HG03558 (cell line): ENCODE measurements around the gene ZIC2.
"Not testable (repeated sequence)": the region's sequence is repeated elsewhere in the genome, so short reads cannot be mapped to it uniquely, and the experiment has no call there.

Experiments used
- ATAC-seq: cut with Tn5 transposase; IDR thresholded peaks from one replicate; pipeline ENCODE4 v1.9.1; 2021; ENCODE audit warnings: moderate number of reproducible peaks; ENCODE audit not compliant: unreplicated experiment; ENCODE audit errors: extremely low read depth

The ZIC2 gene

DNA sequence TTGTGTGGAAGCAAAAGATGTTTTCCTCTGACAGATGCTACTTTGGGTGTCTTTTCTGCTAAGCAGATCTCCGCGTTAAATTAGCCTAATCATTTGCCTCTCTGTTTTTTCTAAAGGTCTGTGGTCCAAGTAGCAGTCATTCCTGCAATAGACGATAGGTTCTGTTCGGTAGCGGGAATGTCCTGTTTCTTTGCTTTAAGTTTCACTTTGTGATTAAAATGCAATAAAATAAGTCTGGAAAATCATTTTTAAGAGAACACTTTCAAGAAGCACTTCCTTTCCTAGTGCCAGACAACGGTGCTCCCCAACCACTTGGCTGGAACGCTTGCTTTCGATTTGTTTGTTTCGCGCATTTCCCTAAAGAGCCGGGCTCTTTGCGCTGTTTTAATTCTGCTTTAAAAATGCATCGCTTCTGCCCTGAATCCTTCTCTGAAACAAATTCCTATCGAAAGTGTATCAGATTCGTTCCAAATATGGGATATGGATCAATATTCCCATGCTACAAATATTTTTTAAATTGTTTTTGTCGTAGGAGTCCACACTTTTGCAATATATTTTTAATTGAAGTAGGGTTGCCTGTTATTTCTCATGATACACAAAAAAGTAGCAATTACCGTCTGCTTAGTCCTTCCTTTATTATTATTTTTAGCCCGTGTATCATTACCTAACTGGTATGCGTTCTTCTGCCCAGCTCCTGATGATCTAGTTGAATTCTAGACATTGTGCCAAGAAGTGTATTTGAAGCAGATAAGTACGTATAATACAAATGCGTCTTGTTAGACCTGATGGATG lies 14.2 kb downstream of the ZIC2 start:
- no peak for ATAC-seq

DNA sequence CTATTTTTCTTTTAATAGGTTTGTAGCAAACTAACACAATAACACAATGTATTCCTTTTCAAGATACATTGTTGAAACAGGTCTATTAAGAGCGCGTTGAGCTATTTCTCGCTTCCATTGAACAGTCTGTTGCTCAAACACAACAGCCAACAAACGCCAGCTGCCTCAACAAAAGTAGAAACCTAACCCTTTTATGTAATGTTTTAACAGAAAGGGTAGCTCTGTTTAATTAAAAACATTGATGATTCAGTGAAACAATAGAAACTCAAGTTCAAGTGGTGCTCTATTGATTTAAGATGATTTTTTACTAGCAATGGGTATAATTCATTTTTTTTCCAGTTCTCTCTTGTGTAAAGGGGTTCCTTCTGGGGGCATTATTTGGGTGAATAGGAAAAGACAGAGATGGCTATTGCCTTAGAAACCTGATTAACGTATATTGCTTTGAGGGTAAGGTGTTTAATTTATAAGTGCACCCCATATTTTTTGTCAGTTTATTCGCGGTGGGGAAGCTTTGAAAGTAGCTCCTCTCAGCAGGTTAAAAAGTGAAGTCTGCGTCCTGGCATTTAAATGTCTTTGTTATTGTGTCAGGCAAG lies 14.9 kb downstream of the ZIC2 start:
- ATAC-seq = no peak

DNA sequence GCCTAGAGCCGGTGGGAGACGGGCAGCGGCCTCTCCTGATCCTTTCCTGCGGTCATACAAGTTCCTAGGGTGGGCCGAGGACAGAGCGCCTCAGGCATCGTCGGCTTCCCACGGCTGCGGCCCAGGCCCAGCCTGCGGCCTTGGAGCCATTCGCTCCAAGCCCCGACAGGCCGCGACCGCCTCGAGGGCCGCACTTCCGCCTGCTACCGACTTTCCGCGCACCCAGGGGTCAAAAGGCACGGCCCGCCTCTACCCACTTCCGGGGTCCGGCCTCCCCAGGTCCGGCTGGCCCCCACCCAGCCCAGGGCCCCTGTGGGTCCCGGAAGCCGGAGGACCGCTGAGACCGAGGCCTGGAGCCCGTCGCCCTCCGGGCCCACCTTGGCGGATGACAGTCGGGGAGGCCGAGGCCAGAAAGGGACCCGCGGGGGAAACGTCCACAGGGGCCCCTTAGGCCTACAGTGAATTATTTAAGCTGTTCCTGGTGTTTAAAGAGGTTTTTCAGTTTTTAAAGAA lies 16.2 kb downstream of the ZIC2 start:
- no peak for ATAC-seq

DNA sequence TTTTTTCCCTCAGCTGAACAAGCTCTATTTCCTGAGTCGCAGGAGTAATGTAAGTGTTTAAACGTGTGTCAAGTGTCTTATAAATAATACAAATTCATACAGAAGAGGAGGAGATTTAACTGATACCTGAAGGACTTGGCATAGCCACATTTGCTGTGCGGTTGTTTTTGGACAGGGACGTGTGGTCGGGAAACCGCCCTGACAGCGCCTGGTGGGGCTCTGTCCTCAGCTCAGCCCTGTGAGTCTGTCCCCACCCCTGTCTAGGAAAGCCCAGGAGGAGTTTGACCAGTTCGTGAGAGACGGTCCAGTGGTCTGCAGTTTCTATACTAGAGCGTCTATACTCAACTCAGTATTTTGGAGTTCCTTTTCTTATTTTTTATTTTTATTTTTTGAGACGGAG lies 16.7 kb downstream of the ZIC2 start:
- no peak for ATAC-seq

DNA sequence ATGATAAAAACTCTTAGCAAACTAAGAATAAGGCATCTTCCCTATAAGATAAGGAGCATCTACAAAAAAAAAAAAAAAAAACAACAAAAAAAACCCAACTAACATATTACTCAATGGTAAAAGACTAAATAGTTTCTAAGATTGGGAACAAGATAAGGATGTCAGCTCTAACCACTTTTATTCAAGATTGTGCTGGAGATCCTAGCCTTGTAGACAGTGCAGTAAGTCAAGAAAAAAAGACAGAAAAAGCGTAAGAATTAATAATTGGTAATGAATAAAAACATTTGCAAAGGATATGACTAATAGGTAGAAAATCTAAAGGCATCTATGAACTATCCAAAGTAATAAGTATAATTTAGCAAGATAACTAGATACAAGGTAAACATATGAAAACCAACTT lies 33.0 kb downstream of the ZIC2 start:
- ATAC-seq = no peak

DNA sequence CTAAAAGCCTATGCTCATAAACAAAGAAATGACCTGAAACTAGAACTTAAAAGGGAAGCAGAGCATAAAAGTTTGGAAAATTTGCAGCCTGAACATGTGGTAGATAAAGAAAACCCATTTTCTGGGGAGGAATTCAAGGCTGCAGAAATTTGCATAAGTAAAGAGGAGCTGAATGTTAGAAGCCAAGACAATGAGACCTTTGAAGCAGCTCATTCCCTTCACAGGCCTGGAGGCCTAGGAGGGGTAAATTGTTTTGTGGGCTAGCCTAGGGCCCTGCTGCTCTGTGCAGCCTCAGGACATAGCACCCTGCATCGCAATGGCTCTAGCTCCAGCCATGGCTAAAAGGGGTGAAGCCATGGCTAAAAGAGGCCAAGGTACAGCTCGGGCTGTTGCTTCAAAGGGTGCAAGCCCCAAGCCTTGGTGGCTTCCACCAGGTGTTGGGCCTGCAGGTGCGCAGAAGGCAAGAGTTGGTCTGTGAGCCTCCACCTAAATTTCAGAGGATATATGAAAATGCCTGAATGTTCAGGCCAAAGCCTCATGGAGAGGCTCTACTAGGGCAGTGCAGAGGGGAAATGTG lies 38.3 kb downstream of the ZIC2 start:
- no peak for ATAC-seq

DNA sequence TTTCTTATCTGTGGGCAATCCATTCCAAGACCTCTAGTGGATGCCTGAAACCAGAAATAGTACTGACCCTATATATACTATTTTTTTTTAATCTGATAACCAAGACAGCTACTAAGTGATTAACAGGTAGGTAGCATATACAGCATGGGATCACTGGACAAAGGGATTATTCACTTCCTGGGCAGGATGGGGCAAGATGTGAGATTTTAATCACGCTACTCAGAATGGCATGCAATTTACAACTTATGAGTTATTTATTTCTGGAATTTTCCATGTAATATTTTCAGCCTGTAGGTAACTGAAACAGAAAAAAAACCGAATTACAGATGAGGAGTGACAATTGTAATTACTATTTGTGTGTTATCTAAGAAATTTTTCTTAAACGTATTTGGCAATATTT lies 41.2 kb downstream of the ZIC2 start:
- no peak for ATAC-seq

DNA sequence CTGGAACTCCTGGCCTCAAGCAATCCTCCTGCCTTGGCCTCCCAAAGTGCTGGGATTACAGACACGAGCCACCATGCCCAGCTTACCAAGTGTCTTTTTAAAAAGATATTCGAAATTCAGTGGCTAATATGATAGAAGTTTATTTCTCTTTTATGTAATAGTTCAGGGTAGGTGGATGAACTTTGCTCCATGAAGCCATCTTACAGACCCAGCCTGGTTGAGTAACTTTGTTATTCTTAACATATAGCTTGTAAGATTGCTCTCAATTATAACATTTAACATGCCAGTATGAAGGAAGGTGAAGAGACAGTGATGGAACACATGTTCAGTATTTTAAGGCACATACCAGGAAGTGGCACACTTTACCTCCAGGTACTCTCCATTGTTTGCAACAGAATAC lies 42.4 kb downstream of the ZIC2 start:
- no peak for ATAC-seq

DNA sequence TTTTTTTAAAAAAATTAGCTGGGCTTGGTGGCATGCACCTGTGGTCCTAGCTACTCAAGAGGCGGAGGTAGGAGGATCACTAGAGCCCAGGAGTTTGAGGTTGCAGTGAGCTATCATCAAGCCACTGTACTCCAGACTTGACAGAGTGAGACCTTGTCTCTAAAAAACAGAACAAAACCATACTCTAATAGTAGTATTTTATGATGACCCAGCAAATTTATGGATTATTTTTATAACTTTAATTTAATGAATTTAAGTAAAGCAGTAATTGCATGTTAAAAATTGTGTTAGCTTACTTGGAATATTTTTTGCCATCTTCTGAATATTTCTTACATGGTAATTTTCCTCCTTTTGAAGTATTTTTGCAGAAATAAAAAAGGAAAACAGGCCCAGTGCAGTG lies 48.3 kb downstream of the ZIC2 start:
- no peak for ATAC-seq

DNA sequence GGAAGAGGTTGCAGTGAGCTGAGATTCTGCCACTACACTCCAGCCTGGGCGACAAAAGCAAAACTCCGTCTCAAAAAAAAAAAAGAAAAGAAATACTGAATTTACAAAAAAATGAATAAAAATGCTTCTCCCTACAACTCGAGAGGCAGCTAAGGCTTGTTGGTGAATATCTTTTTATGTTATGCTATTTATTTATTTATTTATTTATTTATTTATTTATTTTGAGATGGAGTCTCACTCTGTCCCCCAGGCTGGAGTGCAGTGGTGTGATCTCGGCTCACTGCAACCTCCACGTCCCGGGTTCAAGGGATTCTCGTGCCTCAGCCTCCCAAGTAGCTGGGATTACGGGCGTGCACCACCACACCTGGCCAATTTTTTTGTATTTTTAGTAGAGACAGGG lies 51.1 kb downstream of the ZIC2 start:
- ATAC-seq = not testable (repeated sequence)

DNA sequence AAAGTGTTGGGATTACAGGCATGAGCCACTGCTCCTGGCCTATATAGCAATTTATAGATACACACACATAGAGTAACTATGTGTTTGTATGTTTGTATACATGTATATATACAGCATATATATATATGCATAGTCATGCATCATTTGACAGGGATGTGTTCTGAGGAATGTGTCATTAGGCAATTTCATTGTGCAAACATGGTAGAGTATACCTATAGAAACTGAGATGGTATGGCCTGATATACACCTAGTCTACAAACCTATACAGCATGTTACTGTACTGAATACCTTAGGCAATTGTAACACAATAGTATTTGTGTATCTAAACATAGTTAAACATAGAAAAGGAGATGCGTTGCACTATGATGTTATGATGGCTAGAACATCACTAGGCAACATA lies 54.4 kb downstream of the ZIC2 start:
- no peak for ATAC-seq
